PC-3 (cell line): ENCODE data around the gene CDHR3. TPM values are rescaled to one million over a fixed set of nuclear protein-coding genes. Genes with fewer than 3 reads are reported as not detected.

Experiments
- ATAC-seq: fragments of 200-7000 bp; cut with Tn5 transposase; 2 replicates; pipeline ENCODE4 v1.9.1; 2020; ENCODE audit warnings: mild to moderate bottlenecking, moderate library complexity
- BruUV-seq: library from RNA; stranded (reverse); fragments of 400-500 nt; replicated peaks from 2 replicates; lab custom pipeline; 2021; lab: Mats Ljungman, UMichigan
- CTCF ChIA-PET: fragments of 300-600 bp; sonication (Branson Sonifier 250); formaldehyde crosslinking; loops from one replicate; lab custom pipeline; 2022; ENCODE audit warnings: antibody characterized with exemption; lab: Charles Lee
- POLR2A ChIA-PET: fragments of 300-600 bp; sonication (Branson Sonifier 250); formaldehyde crosslinking; loops from one replicate; lab custom pipeline; 2022; ENCODE audit warnings: antibody characterized with exemption; ENCODE audit not compliant: unreplicated experiment; lab: Charles Lee
- DNase-seq: peaks from one replicate; pipeline ENCODE4 v3.0.0-alpha.2; 2015
- H2AFZ ChIP-seq: fragments of 300-600 bp; sonication (generic); 2 replicates; pipeline ENCODE4 v1.6.0; 2016; ENCODE audit warnings: antibody characterized with exemption, low read length
- H3F3A ChIP-seq: fragments of 300-600 bp; sonication (generic); one replicate; pipeline ENCODE4 v1.6.0; 2017; ENCODE audit warnings: antibody characterized with exemption, low read length, control low read depth, mild to moderate bottlenecking; ENCODE audit not compliant: unreplicated experiment
- H3K27ac ChIP-seq: fragments of 300-600 bp; sonication (generic); 2 replicates; pipeline ENCODE4 v1.5.1; 2016; ENCODE audit warnings: mild to moderate bottlenecking, low read length
- H3K27me3 ChIP-seq: fragments of 300-600 bp; sonication (generic); 2 replicates; pipeline ENCODE4 v1.6.1; 2016; ENCODE audit warnings: low read length, mixed read lengths
- H3K36me3 ChIP-seq: fragments of 300-600 bp; sonication (generic); 2 replicates; pipeline ENCODE4 v1.6.1; 2016; ENCODE audit warnings: low read depth, mixed run types, low read length, mixed read lengths
- H3K4me1 ChIP-seq: fragments of 300-600 bp; sonication (generic); 2 replicates; pipeline ENCODE4 v1.5.1; 2016; ENCODE audit warnings: low read length; ENCODE audit not compliant: insufficient read depth
- H3K4me2 ChIP-seq: fragments of 300-600 bp; sonication (generic); 2 replicates; pipeline ENCODE4 v1.6.0; 2016; ENCODE audit warnings: low read length
- H3K4me3 ChIP-seq: fragments of 300-600 bp; sonication (generic); 2 replicates; pipeline ENCODE4 v1.5.1; 2016; ENCODE audit warnings: mild to moderate bottlenecking, low read length, mixed read lengths
- H3K79me2 ChIP-seq: fragments of 300-600 bp; sonication (generic); 2 replicates; pipeline ENCODE4 v1.6.1; 2017; ENCODE audit warnings: low read length, mixed read lengths
- H3K9ac ChIP-seq: fragments of 300-600 bp; sonication (generic); 2 replicates; pipeline ENCODE4 v1.6.0; 2016; ENCODE audit warnings: mild to moderate bottlenecking, low read length
- H3K9me2 ChIP-seq: fragments of 300-600 bp; sonication (generic); replicated peaks from 2 replicates; pipeline ENCODE4 v1.6.1; 2016; ENCODE audit warnings: mixed run types, low read length, mixed read lengths
- H3K9me3 ChIP-seq: fragments of 300-600 bp; sonication (generic); 2 replicates; pipeline ENCODE4 v1.6.1; 2016; ENCODE audit warnings: low read length, mixed read lengths
- H4K20me1 ChIP-seq: fragments of 300-600 bp; sonication (generic); 2 replicates; pipeline ENCODE4 v1.6.1; 2016; ENCODE audit warnings: low read length, mixed read lengths
- EZH2 ChIP-seq: fragments of 300-600 bp; sonication (generic); IDR thresholded peaks from one replicate; pipeline ENCODE4 v1.6.1; 2017; ENCODE audit warnings: antibody characterized with exemption, mild to moderate bottlenecking, low read length; ENCODE audit not compliant: unreplicated experiment
- EZH2phosphoT487 ChIP-seq: fragments of 300-600 bp; sonication (generic); IDR thresholded peaks from 2 replicates; pipeline ENCODE4 v1.6.1; 2018; ENCODE audit warnings: mild to moderate bottlenecking, antibody characterized with exemption, low read length, borderline replicate concordance
- intact Hi-C: fragments of 100-400 bp; cut with micrococcal nuclease; formaldehyde crosslinking; loops from 2 replicates; pipeline ENCODE4 v1.9.0; 2023
- total RNA-seq: library from RNA; depleted of rRNA; stranded (reverse); fragments of >200 nt; gene quantifications from 2 replicates; pipeline ENCODE4 v1.2.3, GENCODE V29; 2014
- TF ChIP-seq, protein P1 (sequence below): fragments of 300-600 bp; sonication (generic); conservative IDR thresholded peaks from 2 replicates; pipeline ENCODE4 v1.5.1; 2017; ENCODE audit warnings: antibody characterized with exemption, low read depth, mild to moderate bottlenecking, low read length

The CDHR3 gene
- total RNA-seq, 1 experiment from 2014 or later, result 9.8 TPM

DNA sequence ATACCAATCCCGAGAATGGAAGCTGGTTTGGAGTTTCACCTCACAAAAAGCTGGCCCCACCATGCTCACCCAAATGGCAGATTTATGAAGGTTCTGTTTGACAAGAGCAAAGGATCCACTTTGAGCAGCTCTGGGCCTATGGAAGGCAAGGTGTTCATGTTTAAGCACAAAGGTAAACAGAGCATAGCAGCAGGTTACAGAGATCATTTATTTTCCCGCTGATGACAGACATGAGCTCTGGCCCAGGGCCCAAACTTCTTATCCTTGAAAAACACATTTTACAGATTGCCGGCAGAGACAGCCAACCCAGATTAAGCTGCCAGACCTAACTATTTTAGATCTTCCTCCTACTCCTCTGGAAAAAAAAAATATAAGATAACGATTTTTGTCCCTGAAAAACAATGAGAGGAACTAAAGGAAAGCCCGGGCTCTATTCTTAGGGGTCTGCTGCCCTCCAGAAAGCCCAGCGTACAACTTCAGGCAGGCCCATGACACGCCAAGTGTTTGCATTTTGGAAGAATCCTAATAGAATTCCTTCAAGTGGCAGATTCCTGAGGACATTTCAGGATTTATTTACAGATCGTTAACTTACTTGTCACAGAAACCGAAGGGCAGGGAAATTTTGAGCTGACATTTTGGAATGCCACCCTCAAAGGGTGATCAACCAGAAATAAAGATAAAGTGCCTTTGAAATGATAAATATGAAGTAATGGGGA is 109.1 kb downstream of the CDHR3 start:
- peak overlapping the region; percentile 27 for H2AFZ ChIP-seq
- H3K4me3 ChIP-seq, result no peak overlapping the region
- H3K27ac ChIP-seq, result peak overlapping the region; percentile 80
- peaks cover 35% of the 10 kb centered on the region for H3K4me1 ChIP-seq
- CTCF ChIA-PET, result no interaction called here
- H3K36me3 ChIP-seq, result no peaks in the 10 kb centered on the region
- no peaks in the 10 kb centered on the region for H3K9me2 ChIP-seq
- TF ChIP-seq, protein P1, sequence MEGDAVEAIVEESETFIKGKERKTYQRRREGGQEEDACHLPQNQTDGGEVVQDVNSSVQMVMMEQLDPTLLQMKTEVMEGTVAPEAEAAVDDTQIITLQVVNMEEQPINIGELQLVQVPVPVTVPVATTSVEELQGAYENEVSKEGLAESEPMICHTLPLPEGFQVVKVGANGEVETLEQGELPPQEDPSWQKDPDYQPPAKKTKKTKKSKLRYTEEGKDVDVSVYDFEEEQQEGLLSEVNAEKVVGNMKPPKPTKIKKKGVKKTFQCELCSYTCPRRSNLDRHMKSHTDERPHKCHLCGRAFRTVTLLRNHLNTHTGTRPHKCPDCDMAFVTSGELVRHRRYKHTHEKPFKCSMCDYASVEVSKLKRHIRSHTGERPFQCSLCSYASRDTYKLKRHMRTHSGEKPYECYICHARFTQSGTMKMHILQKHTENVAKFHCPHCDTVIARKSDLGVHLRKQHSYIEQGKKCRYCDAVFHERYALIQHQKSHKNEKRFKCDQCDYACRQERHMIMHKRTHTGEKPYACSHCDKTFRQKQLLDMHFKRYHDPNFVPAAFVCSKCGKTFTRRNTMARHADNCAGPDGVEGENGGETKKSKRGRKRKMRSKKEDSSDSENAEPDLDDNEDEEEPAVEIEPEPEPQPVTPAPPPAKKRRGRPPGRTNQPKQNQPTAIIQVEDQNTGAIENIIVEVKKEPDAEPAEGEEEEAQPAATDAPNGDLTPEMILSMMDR, result no peak
- TF ChIP-seq EZH2 (no peak), EZH2phosphoT487 (no peak)
- H3K9ac ChIP-seq, result peak overlapping the region; percentile 29; the same call in 1 of the 2 replicates
- no peaks in the 10 kb centered on the region for H3F3A ChIP-seq
- H3K27me3 ChIP-seq, result no peaks in the 10 kb centered on the region
- BruUV-seq, result no TSS peak
- no peaks in the 10 kb centered on the region for H3K9me3 ChIP-seq
- intact Hi-C loops, result no loop called here
- H4K20me1 ChIP-seq, result no peaks in the 10 kb centered on the region
- no peak for ATAC-seq
- H3K79me2 ChIP-seq, result no peaks in the 10 kb centered on the region
- POLR2A ChIA-PET, result interaction anchor here (1.1 kb wide), 1 partner anchor 39 kb away, joined by 3 read pairs; the partner anchor contains the start of gene SYPL1
- DNase-seq, result peak; percentile 42
- H3K4me2 ChIP-seq, result peak overlapping the region; percentile 36

DNA sequence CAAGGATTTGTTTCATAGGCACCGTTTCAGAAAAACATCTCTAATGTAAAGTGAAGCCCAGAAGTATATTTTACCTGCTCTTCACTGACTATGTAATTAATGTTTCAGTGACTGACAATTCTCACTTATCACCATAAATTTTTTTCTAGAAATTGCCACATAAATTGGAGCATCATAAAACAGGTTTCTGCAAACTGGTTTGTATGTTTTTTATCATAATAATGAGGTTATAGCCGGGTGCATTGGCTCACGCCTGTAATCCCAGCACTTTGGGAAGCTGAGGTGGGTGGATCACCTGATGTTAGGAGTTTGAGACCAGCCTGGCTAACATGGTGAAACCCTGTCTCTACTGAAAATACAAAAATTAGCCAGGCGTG is 109.6 kb downstream of the CDHR3 start:
- DNase-seq, result no peak
- Histone ChIP-seq H4K20me1 (no peaks in the 10 kb centered on the region), H3K9me2 (no peaks in the 10 kb centered on the region), H3K9me3 (no peaks in the 10 kb centered on the region), H3K27ac (no peak overlapping the region; the same call in 1 of the 2 replicates), H3K4me1 (peaks cover 35% of the 10 kb centered on the region), H3K4me3 (no peak overlapping the region), H2AFZ (0 out of 2 replicates have a peak overlapping the region, but pooled peaks have one; percentile 27), H3K79me2 (no peaks in the 10 kb centered on the region), H3F3A (no peaks in the 10 kb centered on the region), H3K4me2 (no peak overlapping the region), H3K27me3 (no peaks in the 10 kb centered on the region), H3K9ac (no peak overlapping the region), H3K36me3 (no peaks in the 10 kb centered on the region)
- no peak for ATAC-seq
- ChIA-PET CTCF (no interaction called here), POLR2A (interaction anchor here (1.1 kb wide), 1 partner anchor 39 kb away, joined by 3 read pairs; the partner anchor contains the start of gene SYPL1)
- TF ChIP-seq EZH2phosphoT487 (no peak), EZH2 (no peak)
- TF ChIP-seq, protein P1, result no peak
- BruUV-seq, result no TSS peak
- intact Hi-C loops, result no loop called here

DNA sequence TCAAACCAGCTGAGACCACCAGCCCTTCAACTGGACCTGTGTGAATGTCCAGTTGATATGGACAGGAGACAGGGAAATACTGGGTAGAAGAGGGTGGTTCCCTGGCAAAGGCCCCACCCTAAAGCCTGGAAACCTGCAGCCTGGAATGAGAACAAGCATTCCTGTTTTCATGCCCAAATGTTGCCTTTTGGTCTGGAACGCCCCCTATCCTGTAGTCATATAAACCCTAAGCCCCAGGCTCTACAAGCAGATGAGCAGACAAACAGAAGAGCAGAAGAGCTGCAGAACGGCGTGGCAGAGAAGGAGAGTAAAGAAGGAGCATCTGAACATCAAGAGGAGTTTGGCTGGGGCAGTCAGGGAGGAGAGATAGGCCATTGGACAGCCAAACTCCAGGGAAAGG is 110.6 kb downstream of the CDHR3 start:
- no peak overlapping the region for H3K9ac ChIP-seq
- no peak overlapping the region for H3K27ac ChIP-seq
- no peak overlapping the region for H3K4me2 ChIP-seq
- H3K79me2 ChIP-seq, result no peaks in the 10 kb centered on the region
- intact Hi-C loops, result no loop called here
- H3K4me3 ChIP-seq, result no peak overlapping the region
- no peaks in the 10 kb centered on the region for H3K9me2 ChIP-seq
- peaks cover 35% of the 10 kb centered on the region for H3K4me1 ChIP-seq
- no peaks in the 10 kb centered on the region for H3K36me3 ChIP-seq
- H2AFZ ChIP-seq, result no peak overlapping the region
- ChIA-PET CTCF (interaction anchor here (0.7 kb wide), 1 partner anchor 422 kb away, joined by 4 read pairs; no protein-coding TSS in a partner anchor), POLR2A (interaction anchor here (0.6 kb wide), 1 partner anchor 58 kb away, joined by 6 read pairs; no protein-coding TSS in a partner anchor)
- H3F3A ChIP-seq, result no peaks in the 10 kb centered on the region
- DNase-seq (no peak), ATAC-seq (no peak)
- no peak for TF ChIP-seq EZH2
- TF ChIP-seq, protein P1, result no peak
- no peak for TF ChIP-seq EZH2phosphoT487
- no peaks in the 10 kb centered on the region for H3K9me3 ChIP-seq
- no TSS peak for BruUV-seq
- no peaks in the 10 kb centered on the region for H4K20me1 ChIP-seq
- H3K27me3 ChIP-seq, result no peaks in the 10 kb centered on the region
